ENCODE data around the gene CORO2B.

The CORO2B gene

GRCh38 chr15:68609629-68610028 is 30.8 kb downstream of the CORO2B start:
- DNase-seq, result peak; percentile 54

DNA sequence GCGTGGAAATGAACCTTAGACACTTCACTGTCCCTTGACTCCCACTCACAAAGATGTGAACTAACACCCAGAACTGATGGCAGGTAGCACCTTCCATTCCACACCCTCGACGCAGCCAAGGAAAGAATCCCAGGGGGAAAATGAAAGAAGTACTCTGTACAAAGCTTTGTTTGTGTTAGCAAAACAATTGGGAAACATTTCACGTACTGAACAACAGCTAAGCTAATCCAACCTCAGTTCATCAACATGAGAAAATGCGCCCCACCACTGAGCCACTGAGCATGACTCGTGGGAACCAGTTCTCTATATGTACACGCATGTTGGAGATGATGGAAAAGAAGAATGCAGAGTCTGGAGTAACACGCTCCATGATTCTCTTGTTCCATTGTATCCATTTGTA is 32.0 kb downstream of the CORO2B start:
- DNase-seq, result no peak

GRCh38 chr15:68612503-68612902 is 33.7 kb downstream of the CORO2B start:
- DNase-seq, result no peak

DNA sequence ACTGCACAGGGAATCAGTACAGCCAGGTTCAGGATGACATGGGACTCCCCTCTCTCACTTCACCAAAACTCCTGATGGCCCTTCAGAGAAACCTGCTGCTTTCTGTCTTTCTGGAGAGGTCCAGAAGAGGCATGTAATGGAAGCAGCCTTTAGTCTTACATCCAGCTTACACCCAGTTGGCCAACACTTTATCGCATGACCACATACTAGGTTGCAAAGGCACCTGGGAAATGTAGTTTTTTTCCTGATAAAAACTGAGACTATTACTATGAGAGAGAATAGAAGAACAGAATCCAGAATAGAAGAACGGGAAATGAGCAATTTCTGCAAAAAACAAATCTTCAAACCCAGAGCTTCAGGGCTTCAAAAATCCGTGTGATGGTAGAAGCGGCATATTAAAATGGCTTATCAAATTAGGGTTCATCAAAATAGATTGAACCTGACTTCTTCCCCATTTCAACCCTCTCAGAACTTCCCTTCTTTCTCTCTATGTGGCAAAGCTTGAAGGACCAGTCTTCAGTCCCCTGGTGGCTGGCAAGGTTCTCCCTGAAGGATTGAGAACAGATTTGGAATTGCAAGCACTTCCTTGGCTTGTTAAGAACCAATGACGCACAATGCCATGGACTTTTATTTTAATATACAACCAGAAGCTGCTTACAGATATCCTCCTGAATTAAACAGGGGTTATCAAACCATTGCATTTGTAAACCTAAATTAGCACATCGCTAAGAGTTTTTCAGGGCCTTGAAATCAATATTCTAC is 34.4 kb downstream of the CORO2B start:
- no peak for DNase-seq

- DNase-seq, result peak; percentile 32
Observed at GRCh38 chr15:68614286-68615035, 35.7 kb downstream of the CORO2B start.

DNA sequence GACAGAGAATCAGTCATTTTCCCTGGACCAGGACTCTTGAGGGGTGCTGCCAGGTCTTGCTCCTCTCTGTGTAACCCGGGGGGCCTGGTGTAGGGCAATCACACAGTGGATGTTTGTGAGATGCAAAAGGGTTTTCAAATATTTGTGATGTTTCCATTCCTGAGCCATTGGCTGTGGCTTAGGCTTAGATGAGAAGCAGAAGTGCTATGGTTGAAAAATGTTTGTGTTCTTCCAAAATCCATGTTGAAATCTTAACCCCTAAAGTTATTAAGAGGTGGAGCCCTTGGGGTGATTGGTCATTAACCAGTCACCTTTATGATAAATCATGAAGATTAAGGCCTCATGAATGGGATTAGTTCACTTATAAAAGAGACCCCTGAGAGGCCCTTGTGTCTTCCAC is 36.5 kb downstream of the CORO2B start:
- no peak for DNase-seq

DNA sequence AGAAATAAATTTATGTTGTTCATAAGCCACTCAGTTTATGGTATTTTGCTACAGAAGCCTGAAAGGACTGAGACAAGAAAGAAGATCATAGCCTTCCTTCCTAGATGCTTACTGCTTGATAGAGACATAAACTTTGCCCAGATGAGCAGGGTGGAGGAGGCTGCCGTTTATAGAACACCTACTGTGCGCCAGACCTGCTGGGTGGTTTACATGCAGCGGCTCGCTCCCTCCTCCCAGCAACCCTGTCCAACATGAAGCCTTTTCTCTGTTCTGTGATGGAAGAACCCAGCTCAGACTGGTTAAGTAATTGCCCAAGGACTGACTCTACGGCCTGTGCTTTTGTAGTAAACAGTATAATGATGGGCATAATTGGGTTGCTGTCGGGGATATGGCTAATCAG is 37.0 kb downstream of the CORO2B start:
- no peak for DNase-seq

DNA sequence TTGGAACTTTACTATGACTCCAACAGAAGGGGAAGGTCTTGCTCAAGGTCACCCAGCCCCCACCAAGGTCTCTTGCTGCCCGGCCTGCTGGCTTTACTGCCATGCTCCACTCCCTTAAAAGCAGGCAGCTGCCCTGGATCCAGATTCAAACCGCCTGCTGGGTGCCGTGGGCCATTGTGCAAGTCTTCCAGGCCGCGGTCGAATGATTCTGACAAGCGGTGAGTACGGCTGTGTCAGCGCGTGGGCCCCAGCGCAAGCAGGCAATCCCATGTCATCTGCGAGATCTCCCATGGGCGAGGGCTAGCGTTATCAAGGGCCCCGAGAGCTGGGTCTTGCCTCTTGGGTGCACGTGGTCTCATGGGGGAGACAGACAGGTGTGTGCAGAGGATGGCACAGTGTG is 37.6 kb downstream of the CORO2B start:
- DNase-seq, result no peak

DNA sequence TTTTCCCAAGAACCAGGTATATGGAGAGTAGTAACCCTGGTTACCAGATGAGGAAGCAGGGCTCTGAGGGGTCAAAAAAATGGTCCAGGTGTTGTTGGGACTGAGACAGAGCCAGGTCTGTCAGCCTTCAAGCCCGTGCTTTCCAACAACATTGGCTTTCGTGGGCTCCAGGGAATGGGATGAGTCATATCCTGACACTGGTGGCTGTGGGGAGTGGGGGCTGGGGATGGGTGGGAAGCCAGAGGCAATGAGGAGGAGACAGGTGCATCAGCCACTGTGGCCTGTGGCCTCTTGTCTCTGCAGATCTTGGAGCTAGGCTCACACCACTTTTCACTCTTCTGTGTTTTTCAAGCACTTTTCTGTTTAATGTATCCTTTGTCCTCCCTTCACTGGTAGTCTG is 38.2 kb downstream of the CORO2B start:
- DNase-seq, result peak; percentile 41

DNA sequence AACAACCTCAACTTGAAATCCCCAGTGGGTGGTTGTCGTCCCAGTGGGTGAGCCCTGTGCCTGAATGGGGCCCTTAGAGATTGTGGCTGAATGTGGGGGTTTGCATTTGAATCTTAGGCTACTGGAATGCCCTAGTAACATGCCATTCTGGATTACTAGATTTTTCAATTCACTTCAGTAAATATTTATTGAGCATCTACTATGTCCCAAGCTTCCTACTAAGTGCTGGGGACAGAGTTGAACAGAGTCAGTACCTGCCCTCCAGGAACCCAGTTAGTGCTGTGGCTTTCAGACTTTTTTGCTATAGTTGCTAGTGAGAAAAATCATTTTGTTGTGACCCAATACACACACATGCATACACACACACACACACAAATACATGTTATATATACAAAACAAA is 39.0 kb downstream of the CORO2B start:
- DNase-seq, result no peak

DNA sequence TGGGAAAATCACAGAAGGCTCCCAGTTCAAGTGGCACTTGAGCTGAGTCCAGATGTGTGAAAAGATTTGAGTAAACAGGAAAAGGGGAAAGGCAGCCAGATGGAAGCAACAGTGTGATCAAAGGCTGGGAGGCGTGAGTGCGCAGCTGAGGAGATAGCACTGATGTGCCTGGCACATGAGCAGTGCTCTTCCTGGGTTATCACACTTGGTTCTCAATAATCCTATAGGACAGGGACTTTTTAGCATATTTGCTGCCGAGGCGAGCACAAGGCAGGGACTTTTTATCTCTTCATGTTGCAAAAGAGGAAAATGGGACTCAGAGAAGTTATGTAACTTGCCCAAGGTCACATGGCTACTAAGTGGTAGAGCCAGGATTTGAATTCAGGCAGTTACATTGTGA is 39.6 kb downstream of the CORO2B start:
- DNase-seq, result no peak

DNA sequence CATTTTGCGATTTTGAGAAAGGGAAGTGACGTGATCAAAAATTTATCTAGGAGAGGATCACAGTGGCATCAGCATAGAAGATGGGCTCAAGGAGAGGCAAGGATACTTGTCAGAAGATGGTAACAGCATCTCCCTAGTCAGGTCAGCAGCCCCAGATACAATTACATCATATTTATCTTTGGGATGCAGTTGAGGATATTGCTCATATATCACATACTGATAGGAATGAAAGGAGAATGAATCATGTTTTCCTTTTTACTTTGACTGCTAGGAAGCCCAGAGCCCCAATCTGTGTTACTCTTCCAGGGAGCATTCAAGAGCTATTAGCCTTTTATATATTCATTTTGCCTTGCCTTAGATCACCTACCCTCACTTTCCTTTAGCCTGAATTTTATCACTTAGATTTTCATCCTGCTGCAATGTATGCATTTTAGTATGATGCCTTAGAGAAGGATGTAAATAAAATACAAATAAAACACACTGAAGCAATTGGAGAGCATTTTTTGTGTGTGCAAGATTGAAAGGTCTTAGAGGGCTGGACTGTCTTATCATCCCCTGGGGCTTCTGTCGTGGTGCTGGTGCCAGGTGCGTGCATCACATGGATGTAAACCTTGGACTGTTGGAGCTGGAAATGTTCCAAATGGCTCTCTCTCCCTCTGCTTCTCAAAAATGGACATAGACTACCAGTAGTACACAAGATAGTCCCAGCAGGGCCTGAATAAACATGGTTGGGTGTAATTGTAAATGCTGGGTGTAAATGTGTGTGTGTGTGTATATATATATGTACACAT is 40.3 kb downstream of the CORO2B start:
- DNase-seq, result peak; percentile 82

DNA sequence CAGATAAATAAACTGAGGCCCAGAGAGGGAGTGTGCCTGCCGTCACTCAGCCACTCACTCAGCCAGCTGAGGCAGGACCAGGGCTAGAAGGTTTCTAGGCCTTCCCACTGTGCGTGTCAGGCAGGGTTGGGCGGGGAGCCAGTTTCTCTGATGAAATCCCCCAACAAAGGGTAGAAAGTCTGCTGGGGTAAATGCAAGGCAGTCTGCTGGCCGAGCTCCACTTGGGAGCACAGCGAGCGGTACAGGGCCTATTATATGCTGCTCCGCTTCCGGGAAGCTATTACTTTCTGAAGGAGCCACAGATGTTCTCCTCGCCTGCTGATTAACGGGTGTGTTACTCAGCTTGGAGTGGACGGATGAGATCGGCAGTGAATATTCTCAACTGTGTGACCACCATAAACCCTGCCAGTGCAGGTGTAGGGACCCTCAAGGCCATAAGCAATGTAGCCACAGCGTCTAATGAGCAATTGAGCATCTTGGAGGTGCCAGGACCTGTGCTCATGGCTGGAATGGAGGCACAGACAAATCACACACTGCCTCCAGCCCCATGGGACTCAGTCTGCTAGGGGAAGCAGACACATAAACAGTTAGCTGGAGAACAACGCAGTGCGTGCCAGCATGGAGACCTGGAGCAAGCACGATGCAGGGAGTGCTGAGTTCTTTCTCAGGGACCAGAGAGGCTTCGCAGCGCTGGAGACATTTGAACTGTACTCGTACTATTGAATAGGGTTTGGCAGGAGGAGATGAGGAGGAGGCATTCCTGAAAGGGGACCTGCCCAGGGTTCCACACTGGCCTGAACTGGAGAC is 42.1 kb downstream of the CORO2B start:
- DNase-seq, result peak; percentile 93

DNA sequence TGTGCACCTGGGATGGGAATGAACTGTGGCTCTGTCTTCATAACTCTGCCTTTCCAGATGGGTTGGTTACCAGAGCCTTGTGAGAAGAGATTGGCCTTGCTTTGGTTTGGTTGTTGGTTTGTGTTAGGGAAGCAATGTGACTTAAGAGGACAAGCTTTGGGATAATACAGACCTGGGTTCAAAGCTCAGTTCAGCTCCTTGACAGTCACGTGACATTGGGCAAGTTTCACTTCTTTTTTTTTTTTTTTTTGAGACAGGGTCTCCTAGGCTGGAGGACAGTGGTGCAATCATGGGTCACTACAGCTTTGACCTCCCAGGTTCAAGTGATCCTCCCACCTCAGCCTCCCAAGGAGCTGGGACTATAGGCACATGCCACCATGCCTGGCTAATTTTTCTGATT is 42.7 kb downstream of the CORO2B start:
- no peak for DNase-seq

DNA sequence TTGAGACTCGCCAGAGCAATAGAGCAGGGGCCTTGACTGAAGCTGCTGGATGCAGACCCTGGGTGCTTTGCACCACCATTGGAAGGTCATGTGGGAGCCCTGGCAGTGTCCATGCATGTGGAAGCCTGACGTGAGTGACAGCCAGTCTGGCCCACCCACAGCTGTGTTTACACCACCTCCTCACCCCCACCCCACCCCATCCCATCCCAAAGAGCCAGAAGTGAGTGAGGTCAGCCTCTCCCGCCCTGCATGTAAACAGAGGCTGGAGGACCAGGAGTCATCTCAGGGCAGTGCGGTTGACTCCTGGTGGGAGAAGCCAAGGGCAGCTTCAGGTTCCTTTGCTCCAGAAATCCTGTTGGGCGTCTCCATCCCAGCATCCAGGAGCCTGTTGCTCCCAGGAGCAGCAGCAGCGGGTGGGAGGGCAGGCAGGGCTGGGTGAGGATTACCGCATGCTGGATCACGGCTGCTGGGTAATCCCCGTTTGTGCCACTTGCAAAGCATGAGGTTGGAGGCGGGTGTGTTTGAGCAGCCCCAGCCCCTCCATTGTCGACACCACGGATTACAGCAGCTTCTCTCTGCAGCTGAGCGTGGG is 44.6 kb downstream of the CORO2B start:
- DNase-seq, result no peak

GRCh38 chr15:68625853-68626252 is 47.1 kb downstream of the CORO2B start:
- no peak for DNase-seq

DNA sequence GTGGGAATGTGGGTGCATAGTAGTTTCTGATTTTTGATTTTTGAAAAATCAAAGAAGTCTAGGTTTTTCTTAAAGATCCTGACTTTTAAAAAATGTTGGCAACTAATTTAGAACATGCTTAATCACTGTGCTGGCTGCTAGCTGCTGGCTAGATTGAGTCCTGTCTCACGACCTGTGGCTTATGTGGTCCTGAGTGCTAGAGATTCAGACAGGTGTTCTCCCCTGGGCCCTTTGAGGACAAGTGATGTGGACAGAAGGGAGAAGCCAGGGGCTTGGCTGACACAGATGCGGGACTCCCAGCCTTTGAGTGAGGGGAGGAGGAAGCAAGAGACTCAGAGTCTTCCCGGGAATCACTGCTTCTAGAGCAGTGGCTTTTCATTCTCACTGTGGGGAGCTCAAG is 47.5 kb downstream of the CORO2B start:
- DNase-seq, result no peak

DNA sequence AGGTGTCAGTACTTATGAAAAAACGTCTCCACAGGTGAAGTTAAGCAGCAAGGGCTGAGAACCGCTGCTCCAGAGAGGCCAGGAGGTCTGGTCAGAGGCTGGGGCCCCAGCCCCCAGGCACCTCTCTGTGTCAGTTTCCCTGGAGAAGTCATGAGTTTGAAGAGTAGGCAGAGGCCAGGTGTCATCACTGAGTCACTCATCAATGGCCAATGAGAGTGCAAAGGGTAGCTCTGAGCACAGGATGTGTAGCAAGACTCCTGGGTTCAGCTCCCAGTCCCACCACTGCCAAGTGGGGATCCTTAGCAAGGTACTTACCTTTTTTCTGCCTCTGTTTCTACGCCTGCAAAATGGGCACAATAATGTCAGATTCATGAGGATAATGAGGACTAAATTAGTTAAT is 47.9 kb downstream of the CORO2B start:
- DNase-seq, result no peak

DNA sequence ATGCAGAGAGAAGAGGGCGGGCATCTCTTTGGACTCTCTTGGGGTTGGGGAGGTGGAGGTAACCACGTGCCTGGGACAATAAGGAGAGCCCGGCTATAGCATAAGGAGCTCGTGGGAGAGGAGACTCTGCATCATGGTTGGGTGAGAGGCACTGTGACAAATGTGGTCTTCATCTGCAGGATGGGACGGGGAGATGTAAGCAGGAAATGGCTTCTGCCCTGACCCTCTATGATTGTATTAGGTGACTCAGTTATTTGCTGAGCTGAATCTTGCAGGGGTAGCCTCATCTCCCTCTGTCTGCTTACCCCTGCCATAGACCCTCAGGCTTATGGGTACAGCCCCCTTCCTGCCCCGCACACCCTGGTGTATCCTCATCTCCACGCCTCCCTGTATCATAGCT is 48.7 kb downstream of the CORO2B start:
- no peak for DNase-seq

DNA sequence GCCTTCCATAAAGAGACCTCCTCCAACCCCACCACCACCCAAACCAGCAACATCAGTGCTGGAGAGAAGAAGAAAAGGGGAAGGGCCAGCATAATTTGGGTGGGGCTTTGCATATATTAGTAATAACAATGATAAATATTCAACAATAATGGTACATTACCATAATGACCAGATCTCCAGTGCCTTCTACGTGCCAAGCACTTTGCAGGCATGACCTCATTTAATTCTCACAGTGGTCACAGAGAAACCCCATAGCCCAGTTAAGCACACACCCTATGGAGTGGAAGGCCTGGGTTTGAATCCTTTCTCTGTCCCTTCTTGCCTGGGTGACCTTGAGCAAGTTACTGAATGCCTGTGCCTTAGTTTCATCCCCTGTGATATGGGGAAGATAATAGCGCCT is 49.2 kb downstream of the CORO2B start:
- no peak for DNase-seq

- DNase-seq, result no peak
Observed at GRCh38 chr15:68629519-68630210, 50.9 kb downstream of the CORO2B start.

GRCh38 chr15:68630211-68630555 is 51.4 kb downstream of the CORO2B start:
- DNase-seq, result no peak
